ENCODE results near the gene TEAD1.

- TF ChIP-seq CTCF (IDR thresholded peaks at IDR 0.05) (no peak), POLR2A (IDR thresholded peaks at IDR 0.05) (no peak), POLR2AphosphoS5 (IDR thresholded peaks at IDR 0.05) (no peak), EP300 (IDR thresholded peaks at IDR 0.05) (no peak)
Observed at GRCh38 chr11:12762696-12763324, 88.6 kb downstream of the TEAD1 start.
